Psoas muscle (tissue), 8 donors: ENCODE results near the gene NTHL1. TPM values are rescaled to one million over a fixed set of nuclear protein-coding genes. Genes with fewer than 3 reads are reported as not detected.
A peak's percentile ranks its signal among the peaks of the same experiment; 100 is the strongest.

Source experiments
- ATAC-seq, 4 donors: fragments of 200-7000 bp; cut with Tn5 transposase; one replicate each; pipeline ENCODE4 v1.9.1; 2020; ENCODE audit warnings: moderate library complexity in 3 of 4, mild to moderate bottlenecking in 2 of 4
- DNase-seq, 2 donors: peaks; one replicate each; pipeline ENCODE4 v3.0.0-alpha.2; 2020
- H3K27ac ChIP-seq: fragments of 200-600 bp; one replicate; pipeline ENCODE4 v1.8.0; 2022
- H3K27me3 ChIP-seq, 3 donors: fragments of 200-600 bp in 1 of 3; one replicate each; pipeline versions ENCODE4 v1.6.1 to v1.8.0; 2013 to 2022; ENCODE audit warnings: low read length in 2 of 3, mild to moderate bottlenecking in 2 of 3, moderate library complexity in 1 of 3; ENCODE audit not compliant: insufficient read depth in 3 of 3
- H3K36me3 ChIP-seq, 2 donors: fragments of 200-600 bp in 1 of 2; one replicate each; pipeline versions ENCODE4 v1.6.1 to v1.8.0; 2013 to 2022; ENCODE audit warnings: low read depth in 1 of 2, mild to moderate bottlenecking in 1 of 2, moderate library complexity in 1 of 2; ENCODE audit not compliant: insufficient read depth in 1 of 2
- H3K4me1 ChIP-seq: fragments of 200-600 bp; one replicate; pipeline ENCODE4 v1.8.0; 2022
- H3K4me3 ChIP-seq: fragments of 200-600 bp; one replicate; pipeline ENCODE4 v1.8.0; 2022; ENCODE audit warnings: mild to moderate bottlenecking
- H3K9me3 ChIP-seq: fragments of 200-600 bp; one replicate; pipeline ENCODE4 v1.8.0; 2022
- WGBS, 3 donors: extraction: QIAGEN DNeasy Blood & Tissue Kit; methylation state at CpG; one replicate each; pipeline versions ENCODE4 v1.1.6 to v1.1.7; 2013; 5-methylcytosine and 5-hydroxymethylcytosine counted together
- intact Hi-C, 2 donors: fragments of 100-400 bp; cut with DNase I; formaldehyde crosslinking; loops; one replicate each; pipeline versions ENCODE4 v1.11.0 to v1.14.2; 2022
- polyA plus RNA-seq, 3 donors: library from polyadenylated mRNA; stranded (reverse); fragments of 200-250 nt; gene quantifications; one replicate each; pipeline ENCODE4 v1.2.3, GENCODE V29; 2013
- total RNA-seq, 4 donors: library from RNA; stranded (reverse); fragmentation: NEBNext Ultra II Directional in 2 of 4; extraction: Animal tissue kit (Norgen Biotek cat#: 25700) in 2 of 4; gene quantifications; one replicate each; pipeline versions ENCODE4 v1.2.1 to v1.2.4, GENCODE V29; 2021 to 2023
- TF ChIP-seq, protein P1 (sequence below): fragments of 200-600 bp; IDR thresholded peaks from one replicate; pipeline ENCODE4 v1.8.0; 2022; ENCODE audit warnings: antibody characterized with exemption
- donor health status: healthy with polysubstance abuse.
- donor health status: DM: no; HTN: no; CAD: no; lungs with moderate emphysema.
- donor health status: Bipolar disorder and iron deficiency.
- donor health status: healthy.
- donor health status: DM: yes; HTN: yes; CAD: no.
- donor health status: DM: no; HTN: no; CAD: no.
- donor health status: DM: no; HTN: no; CAD: no.
- donor health status: DM: yes; HTN: yes; CAD: no.

NTHL1 gene
- total and polyA plus RNA-seq, 7 donors: 3.1 to 17.7 (median 8.0) TPM

GRCh38 chr16:2039274-2040031 lies 8.2 kb downstream of the NTHL1 start:
- Histone ChIP-seq H3K9me3 (no peaks in the 10 kb centered on the region), H3K36me3 (peaks cover 0 to 7% of the 10 kb centered on the region in 2 donors), H3K4me3 (no peak overlapping the region), H3K4me1 (peaks cover 22% of the 10 kb centered on the region), H3K27ac (peak overlapping the region; percentile 69), H3K27me3 (no peaks in the 10 kb centered on the region)
- ATAC-seq (peak in 3 of 4 donors; percentile 19 to 44 (median 20)), DNase-seq (peak; percentile 69 to 86)
- WGBS, 3 donors: 49 to 51% (median 49%) methylated on average over 28 to 29 of the region's 29 CpGs
- TF ChIP-seq, protein P1, sequence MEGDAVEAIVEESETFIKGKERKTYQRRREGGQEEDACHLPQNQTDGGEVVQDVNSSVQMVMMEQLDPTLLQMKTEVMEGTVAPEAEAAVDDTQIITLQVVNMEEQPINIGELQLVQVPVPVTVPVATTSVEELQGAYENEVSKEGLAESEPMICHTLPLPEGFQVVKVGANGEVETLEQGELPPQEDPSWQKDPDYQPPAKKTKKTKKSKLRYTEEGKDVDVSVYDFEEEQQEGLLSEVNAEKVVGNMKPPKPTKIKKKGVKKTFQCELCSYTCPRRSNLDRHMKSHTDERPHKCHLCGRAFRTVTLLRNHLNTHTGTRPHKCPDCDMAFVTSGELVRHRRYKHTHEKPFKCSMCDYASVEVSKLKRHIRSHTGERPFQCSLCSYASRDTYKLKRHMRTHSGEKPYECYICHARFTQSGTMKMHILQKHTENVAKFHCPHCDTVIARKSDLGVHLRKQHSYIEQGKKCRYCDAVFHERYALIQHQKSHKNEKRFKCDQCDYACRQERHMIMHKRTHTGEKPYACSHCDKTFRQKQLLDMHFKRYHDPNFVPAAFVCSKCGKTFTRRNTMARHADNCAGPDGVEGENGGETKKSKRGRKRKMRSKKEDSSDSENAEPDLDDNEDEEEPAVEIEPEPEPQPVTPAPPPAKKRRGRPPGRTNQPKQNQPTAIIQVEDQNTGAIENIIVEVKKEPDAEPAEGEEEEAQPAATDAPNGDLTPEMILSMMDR: no peak
- intact Hi-C loops: no loop called here

DNA sequence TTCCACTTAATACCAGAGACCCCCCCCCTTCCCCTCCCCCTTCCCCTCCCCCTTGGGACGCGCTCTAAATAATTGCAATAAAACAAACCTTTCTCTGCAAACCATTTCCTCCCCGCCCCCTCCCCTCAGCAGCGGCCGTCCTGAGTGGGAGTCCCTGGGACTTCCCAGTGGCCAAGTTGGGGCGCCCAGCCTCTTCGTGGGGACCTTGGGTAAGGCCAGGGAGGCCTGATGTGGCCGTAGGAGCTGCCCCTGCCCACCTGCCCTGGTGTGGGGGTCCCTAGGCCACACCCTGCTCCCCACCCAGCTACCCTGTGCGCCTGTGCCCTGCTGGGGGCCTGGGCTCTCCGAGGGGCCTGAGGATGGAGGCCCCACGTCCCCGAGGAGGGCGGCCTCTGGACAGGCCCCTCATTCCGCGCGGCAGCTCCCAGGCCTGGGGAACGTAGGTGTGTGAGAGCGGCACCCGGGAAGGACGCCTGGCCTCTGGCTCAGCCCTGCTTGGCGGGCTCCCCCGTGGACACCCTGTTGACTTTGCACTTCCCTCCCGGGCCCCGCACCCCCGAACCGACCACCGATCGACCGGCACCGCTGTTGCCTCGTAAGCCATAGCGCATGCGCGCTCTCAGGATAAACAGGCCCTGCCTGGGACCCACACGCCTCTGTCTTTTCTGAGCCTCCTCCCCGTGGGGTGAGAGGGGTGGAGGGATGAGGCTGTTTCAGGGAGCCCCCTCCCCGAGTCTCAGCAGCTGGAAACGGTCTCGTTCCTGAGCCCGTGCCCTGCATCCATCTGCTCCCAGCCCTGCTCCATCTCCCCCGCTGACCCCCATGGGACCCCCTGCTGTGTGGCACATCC lies 9.0 kb downstream of the NTHL1 start:
- no peaks in the 10 kb centered on the region for H3K9me3 ChIP-seq
- intact Hi-C loops: no loop called here
- WGBS, 3 donors: 67 to 74% (median 68%) methylated on average over 38 to 41 of the region's 41 CpGs
- peaks cover 22% of the 10 kb centered on the region for H3K4me1 ChIP-seq
- TF ChIP-seq, protein P1: no peak
- H3K4me3 ChIP-seq: no peak overlapping the region
- H3K27me3 ChIP-seq: no peaks in the 10 kb centered on the region
- ATAC-seq: no peak
- DNase-seq: no peak
- peaks cover 0 to 7% of the 10 kb centered on the region in 2 donors for H3K36me3 ChIP-seq
- H3K27ac ChIP-seq: peak overlapping the region; percentile 69

DNA sequence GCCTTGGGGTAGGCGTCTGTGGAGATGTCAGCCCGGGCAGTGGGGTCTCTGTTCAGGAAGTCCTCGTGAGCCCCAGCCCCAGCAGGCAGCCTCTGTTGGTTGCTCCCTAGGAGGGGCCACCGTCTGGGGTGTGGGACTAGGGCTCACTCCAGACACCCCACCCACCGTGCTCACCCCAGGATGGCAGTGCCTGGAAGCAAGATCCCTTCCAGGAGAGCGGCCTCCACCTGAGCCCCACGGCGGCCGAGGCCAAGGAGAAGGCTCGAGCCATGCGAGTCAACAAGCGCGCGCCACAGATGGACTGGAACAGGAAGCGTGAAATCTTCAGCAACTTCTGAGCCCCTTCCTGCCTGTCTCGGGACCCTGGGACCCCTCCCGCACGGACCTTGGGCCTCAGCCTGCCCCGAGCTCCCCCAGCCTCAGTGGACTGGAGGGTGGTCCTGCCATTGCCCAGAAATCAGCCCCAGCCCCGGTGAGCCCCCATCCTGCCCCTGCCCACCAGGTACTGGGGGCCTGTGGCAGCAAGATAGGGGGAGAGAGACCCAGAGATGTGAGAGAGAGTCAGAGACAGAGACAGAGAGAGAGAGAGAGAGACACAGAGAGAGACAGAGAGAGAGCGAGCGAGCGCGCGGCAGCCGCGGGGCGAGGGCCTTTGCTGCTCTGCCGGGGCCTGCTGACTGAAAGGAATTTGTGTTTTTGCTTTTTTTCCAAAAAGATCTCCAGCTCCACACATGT lies 9.8 kb downstream of the NTHL1 start:
- Histone ChIP-seq H3K4me3 (peak overlapping the region; percentile 53), H3K27me3 (no peaks in the 10 kb centered on the region), H3K4me1 (peaks cover 19% of the 10 kb centered on the region), H3K36me3 (peaks cover 0 to 7% of the 10 kb centered on the region in 2 donors), H3K27ac (peak overlapping the region; percentile 49), H3K9me3 (no peaks in the 10 kb centered on the region)
- no peak for DNase-seq
- WGBS, 3 donors: 63 to 73% (median 73%) methylated on average over 20 to 29 of the region's 29 CpGs
- TF ChIP-seq, protein P1: no peak
- intact Hi-C loops: no loop called here
- no peak for ATAC-seq

DNA sequence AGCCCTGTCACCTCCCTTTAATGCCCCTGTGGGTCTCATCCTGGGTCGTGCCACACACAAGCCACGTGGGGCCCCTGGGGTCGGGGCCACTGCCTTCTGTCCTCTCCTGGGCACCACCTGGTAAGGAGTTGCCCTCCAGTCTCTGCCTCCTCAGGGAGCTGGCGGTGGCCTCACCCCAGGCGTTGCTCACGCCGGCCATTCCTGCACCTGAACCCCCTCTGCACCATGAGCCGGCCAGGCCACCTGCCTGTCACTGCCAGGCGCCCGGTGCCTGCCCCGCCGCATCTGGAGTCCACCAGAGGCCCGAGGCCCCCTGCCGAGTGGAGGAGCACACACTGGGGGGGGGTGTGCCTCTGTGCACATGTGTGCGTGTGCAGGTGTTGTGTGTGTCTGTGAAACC lies 10.5 kb downstream of the NTHL1 start:
- H3K36me3 ChIP-seq: peaks cover 0 to 7% of the 10 kb centered on the region in 2 donors
- ATAC-seq (no peak), DNase-seq (no peak)
- H3K27me3 ChIP-seq: no peaks in the 10 kb centered on the region
- peak overlapping the region; percentile 64 for H3K27ac ChIP-seq
- TF ChIP-seq, protein P1: no peak
- H3K4me1 ChIP-seq: peaks cover 19% of the 10 kb centered on the region
- no peaks in the 10 kb centered on the region for H3K9me3 ChIP-seq
- intact Hi-C loops: no loop called here
- 78 to 82% (median 78%) methylated on average over 15 of the region's 15 CpGs for WGBS, 3 donors
- peak overlapping the region; percentile 53 for H3K4me3 ChIP-seq
